ENCODE results near the gene MT1H.

DNA sequence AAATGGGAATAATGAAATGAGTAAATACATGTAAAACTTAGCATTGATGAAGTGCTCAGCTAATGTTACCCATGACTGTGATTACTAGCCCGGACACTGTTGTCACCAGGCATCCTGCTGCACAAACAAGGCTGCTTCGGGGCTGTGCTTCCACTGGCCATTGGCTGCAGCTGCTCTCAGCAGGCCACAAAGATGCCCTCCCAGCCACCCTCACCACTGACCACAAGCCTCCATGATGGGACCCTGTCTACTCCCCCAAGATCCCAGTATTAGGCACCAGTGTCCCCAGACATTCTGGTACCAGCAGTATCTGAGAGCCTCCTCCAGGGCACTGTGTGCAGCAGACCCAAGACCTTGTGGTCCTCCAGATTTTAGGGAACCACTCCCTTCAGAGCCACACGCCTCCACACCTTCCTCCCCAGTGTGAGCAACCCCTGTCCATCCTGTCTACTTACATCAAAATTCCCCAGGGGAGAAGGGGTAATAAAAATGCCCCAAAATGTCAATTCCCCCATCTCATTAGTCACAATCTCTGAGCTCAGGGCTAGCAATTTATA lies 40.6 kb downstream of the MT1H start:
- TF ChIP-seq, protein P1, sequence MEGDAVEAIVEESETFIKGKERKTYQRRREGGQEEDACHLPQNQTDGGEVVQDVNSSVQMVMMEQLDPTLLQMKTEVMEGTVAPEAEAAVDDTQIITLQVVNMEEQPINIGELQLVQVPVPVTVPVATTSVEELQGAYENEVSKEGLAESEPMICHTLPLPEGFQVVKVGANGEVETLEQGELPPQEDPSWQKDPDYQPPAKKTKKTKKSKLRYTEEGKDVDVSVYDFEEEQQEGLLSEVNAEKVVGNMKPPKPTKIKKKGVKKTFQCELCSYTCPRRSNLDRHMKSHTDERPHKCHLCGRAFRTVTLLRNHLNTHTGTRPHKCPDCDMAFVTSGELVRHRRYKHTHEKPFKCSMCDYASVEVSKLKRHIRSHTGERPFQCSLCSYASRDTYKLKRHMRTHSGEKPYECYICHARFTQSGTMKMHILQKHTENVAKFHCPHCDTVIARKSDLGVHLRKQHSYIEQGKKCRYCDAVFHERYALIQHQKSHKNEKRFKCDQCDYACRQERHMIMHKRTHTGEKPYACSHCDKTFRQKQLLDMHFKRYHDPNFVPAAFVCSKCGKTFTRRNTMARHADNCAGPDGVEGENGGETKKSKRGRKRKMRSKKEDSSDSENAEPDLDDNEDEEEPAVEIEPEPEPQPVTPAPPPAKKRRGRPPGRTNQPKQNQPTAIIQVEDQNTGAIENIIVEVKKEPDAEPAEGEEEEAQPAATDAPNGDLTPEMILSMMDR (optimal IDR thresholded peaks at IDR 0.05 in 1 of 3, IDR thresholded peaks at IDR 0.05 in 1 of 3, conservative IDR thresholded peaks at IDR 0.05 in 1 of 3; ENCODE audit: extremely low read depth in 1 of 3, insufficient read depth in 2 of 3, low read length in 3 of 3) = no peak
- no peak for TF ChIP-seq EZH2 (IDR thresholded peaks at IDR 0.05; ENCODE audit: low read length)
